Measurements from ENCODE around the gene RAP1GDS1.

Gene RAP1GDS1

DNA sequence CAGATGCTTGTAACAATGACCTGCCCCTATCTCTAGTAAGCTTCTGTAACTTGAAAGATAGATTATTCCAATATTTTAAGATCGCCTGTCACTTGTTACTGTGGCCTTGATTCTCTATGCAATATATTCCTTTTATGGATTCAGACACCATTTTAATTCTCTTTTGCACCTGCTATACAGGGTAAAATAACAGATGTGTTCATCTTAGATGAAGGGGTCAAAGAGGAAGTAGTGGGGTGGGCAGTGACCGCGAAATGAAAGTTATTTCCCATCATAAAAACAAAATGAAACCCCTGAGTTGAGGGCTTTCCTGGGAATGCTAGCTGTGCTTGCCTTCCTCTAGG is 221.3 kb downstream of the RAP1GDS1 start:
- DNase-seq (ENCODE audit: insufficient read length) (no peak), FAIRE-seq (no peak)
- TF ChIP-seq TAF1 (IDR thresholded peaks at IDR 0.05; ENCODE audit: borderline replicate concordance, low read depth, low read length) (no peak), POLR2AphosphoS5 (IDR thresholded peaks at IDR 0.05; ENCODE audit: low read depth, low read length) (no peak), POLR2A (IDR thresholded peaks at IDR 0.05; ENCODE audit: low read depth, low read length) (no peak)

GRCh38 chr4:98482847-98483806 is 221.9 kb downstream of the RAP1GDS1 start:
- DNase-seq (ENCODE audit: insufficient read length) (peak; percentile 12), FAIRE-seq (peak; percentile 80)
- TF ChIP-seq POLR2A (IDR thresholded peaks at IDR 0.05; ENCODE audit: low read depth, low read length): no peak
- TF ChIP-seq POLR2AphosphoS5 (IDR thresholded peaks at IDR 0.05; ENCODE audit: low read depth, low read length): no peak
- no peak for TF ChIP-seq TAF1 (IDR thresholded peaks at IDR 0.05; ENCODE audit: borderline replicate concordance, low read depth, low read length)

DNA sequence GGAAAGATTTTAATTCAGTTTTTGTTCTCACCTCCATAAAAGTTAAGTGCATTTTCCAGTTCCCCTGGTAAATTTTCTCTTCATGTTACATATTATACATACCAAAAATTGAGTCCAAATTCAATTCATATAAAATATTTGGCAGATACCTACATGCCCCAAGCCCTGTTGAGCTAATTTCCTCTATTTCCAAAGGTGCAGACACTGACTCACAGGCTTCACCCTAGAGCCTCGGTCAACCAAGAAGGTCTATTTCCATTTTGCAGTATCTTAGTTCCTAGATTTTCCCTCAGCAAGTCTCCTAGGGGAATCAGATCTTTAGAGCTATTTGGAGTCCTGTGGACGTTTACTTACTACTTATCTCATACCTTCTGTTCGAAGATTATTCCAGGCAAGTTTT is 222.8 kb downstream of the RAP1GDS1 start:
- TF ChIP-seq POLR2A (IDR thresholded peaks at IDR 0.05; ENCODE audit: low read depth, low read length): no peak
- TF ChIP-seq TAF1 (IDR thresholded peaks at IDR 0.05; ENCODE audit: borderline replicate concordance, low read depth, low read length): no peak
- TF ChIP-seq POLR2AphosphoS5 (IDR thresholded peaks at IDR 0.05; ENCODE audit: low read depth, low read length): no peak
- FAIRE-seq: no peak
- no peak for DNase-seq (ENCODE audit: insufficient read length)

DNA sequence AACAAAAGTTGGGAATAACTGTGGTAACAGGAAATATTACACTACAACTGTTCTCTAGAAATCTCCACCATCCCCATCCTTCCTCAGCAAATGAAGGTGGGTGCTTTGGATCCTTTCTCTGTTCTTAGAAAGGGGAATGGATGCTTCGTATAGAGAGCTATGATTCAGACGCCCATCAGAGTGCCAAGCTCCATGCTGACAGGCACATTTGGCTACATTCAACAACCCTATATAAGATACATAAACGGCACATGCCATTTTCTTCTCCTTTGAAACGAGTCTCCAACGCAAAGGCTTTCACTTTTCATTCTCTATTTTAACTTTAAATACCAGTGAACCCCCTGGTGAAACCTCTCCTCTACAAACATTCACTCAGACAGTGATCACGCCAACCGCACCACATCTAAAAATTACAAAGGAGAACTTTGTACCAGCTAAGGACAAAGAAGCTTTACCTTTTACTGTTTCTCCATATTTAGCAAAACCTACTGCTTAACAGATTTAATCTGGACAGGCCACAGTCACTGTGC is 224.7 kb downstream of the RAP1GDS1 start:
- DNase-seq (ENCODE audit: insufficient read length) (no peak), FAIRE-seq (no peak)
- TF ChIP-seq POLR2A (IDR thresholded peaks at IDR 0.05; ENCODE audit: low read depth, low read length): no peak
- TF ChIP-seq POLR2AphosphoS5 (IDR thresholded peaks at IDR 0.05; ENCODE audit: low read depth, low read length): no peak
- TF ChIP-seq TAF1 (IDR thresholded peaks at IDR 0.05; ENCODE audit: borderline replicate concordance, low read depth, low read length): no peak

GRCh38 chr4:98490251-98490650 is 229.1 kb downstream of the RAP1GDS1 start:
- DNase-seq (ENCODE audit: insufficient read length) (no peak), FAIRE-seq (no peak)
- no peak for TF ChIP-seq POLR2A (IDR thresholded peaks at IDR 0.05; ENCODE audit: low read depth, low read length)
- no peak for TF ChIP-seq POLR2AphosphoS5 (IDR thresholded peaks at IDR 0.05; ENCODE audit: low read depth, low read length)
- TF ChIP-seq TAF1 (IDR thresholded peaks at IDR 0.05; ENCODE audit: borderline replicate concordance, low read depth, low read length): no peak

DNA sequence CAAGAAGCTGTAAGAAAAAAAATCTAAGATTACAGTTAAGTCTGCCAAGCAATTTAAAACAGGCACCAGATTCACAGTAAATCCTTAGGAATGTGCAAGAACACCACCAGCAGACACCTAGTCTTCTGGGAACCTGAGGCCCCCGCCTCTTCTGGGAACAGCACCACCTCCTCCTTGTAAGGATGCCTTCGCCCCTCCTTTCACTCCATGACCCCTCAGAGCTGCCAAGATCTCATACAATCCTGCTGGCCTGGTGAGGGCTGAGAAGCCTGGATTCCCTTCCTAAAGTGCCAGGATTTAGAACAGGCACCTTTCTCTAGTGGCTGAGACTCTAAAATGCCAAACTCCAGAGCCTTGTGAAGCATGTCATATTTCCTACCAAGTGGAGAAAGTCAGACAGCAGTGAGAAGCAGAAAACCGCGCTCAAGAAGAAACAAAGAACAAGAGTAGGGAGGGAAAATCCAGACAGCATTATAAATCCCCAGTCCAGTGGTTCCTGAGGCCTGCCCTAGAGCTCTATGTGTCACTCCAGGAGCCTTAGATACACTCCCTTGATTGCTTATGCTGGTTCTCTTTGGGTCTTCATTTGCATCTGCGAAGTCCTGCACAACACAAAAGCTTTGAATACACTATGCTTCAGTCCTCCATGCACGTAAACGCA is 230.8 kb downstream of the RAP1GDS1 start:
- DNase-seq (ENCODE audit: insufficient read length) (no peak), FAIRE-seq (no peak)
- no peak for TF ChIP-seq POLR2A (IDR thresholded peaks at IDR 0.05; ENCODE audit: low read depth, low read length)
- TF ChIP-seq TAF1 (IDR thresholded peaks at IDR 0.05; ENCODE audit: borderline replicate concordance, low read depth, low read length): no peak
- TF ChIP-seq POLR2AphosphoS5 (IDR thresholded peaks at IDR 0.05; ENCODE audit: low read depth, low read length): no peak

DNA sequence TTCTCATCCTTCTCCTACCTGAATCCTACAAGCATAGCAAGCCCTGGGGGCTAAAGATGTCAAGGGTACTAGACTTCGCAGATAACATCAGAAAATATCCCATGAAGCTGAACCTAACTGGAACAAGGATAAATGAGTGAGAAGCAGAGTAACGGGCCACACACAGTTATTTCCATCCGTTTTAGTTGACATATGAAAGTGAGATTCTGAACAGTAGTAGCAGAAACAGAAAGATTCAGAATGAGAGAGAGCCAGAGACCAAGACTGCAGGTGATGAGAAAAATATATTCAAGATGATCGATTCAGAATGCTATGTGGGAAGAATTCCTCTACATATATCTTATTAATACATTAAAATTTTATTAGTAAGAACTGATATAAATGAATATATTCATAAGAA is 232.1 kb downstream of the RAP1GDS1 start:
- TF ChIP-seq POLR2A (IDR thresholded peaks at IDR 0.05; ENCODE audit: low read depth, low read length) (no peak), POLR2AphosphoS5 (IDR thresholded peaks at IDR 0.05; ENCODE audit: low read depth, low read length) (no peak), TAF1 (IDR thresholded peaks at IDR 0.05; ENCODE audit: borderline replicate concordance, low read depth, low read length) (no peak)
- FAIRE-seq: peak; percentile 64
- DNase-seq (ENCODE audit: insufficient read length): no peak

Data from GM12892 (cell line).